Neural cell (in vitro differentiated cells): ENCODE measurements around the gene P4HA3.

Experiments used
- MXI1 ChIP-seq: fragments of 450-650 bp; conservative IDR thresholded peaks from 2 replicates; pipeline ENCODE4 v1.6.1; 2014; ENCODE audit warnings: antibody characterized with exemption, mild to moderate bottlenecking; ENCODE audit not compliant: poor library complexity, severe bottlenecking
- POLR2AphosphoS5 ChIP-seq: IDR thresholded peaks from 2 replicates; pipeline ENCODE4 v1.6.1; 2012
- TF ChIP-seq, protein P1 (sequence below): fragments of 450-650 bp; IDR thresholded peaks from 2 replicates; pipeline ENCODE4 v1.5.1; 2014; ENCODE audit warnings: antibody characterized with exemption, mild to moderate bottlenecking, moderate library complexity; ENCODE audit not compliant: poor library complexity, severe bottlenecking
- TF ChIP-seq, protein P2 (sequence below): IDR thresholded peaks from 2 replicates; pipeline ENCODE4 v1.6.1; 2012; ENCODE audit warnings: borderline replicate concordance

DNA sequence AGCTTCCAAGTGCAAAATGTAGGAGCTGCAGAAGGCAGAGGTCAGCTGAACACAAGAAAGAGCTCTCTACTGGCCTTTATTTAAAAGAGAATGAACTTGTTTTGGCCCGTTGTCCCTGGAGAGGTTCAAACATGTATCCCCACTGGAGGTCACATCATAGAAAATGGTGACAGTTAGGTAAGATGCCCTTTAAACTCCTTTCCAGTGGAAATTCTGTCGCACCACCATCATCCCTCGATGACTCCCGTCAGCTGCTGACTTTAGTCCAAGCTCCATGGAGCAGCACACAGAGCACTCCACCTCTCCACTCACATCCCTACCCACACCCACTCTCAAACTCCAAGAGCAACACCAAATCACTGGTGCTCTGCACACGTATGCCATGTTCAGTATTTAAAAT lies 15.2 kb upstream of the P4HA3 start:
- TF ChIP-seq, protein P1, sequence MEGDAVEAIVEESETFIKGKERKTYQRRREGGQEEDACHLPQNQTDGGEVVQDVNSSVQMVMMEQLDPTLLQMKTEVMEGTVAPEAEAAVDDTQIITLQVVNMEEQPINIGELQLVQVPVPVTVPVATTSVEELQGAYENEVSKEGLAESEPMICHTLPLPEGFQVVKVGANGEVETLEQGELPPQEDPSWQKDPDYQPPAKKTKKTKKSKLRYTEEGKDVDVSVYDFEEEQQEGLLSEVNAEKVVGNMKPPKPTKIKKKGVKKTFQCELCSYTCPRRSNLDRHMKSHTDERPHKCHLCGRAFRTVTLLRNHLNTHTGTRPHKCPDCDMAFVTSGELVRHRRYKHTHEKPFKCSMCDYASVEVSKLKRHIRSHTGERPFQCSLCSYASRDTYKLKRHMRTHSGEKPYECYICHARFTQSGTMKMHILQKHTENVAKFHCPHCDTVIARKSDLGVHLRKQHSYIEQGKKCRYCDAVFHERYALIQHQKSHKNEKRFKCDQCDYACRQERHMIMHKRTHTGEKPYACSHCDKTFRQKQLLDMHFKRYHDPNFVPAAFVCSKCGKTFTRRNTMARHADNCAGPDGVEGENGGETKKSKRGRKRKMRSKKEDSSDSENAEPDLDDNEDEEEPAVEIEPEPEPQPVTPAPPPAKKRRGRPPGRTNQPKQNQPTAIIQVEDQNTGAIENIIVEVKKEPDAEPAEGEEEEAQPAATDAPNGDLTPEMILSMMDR = no peak
- TF ChIP-seq POLR2AphosphoS5 = no peak
- TF ChIP-seq MXI1 = no peak
- TF ChIP-seq, protein P2, sequence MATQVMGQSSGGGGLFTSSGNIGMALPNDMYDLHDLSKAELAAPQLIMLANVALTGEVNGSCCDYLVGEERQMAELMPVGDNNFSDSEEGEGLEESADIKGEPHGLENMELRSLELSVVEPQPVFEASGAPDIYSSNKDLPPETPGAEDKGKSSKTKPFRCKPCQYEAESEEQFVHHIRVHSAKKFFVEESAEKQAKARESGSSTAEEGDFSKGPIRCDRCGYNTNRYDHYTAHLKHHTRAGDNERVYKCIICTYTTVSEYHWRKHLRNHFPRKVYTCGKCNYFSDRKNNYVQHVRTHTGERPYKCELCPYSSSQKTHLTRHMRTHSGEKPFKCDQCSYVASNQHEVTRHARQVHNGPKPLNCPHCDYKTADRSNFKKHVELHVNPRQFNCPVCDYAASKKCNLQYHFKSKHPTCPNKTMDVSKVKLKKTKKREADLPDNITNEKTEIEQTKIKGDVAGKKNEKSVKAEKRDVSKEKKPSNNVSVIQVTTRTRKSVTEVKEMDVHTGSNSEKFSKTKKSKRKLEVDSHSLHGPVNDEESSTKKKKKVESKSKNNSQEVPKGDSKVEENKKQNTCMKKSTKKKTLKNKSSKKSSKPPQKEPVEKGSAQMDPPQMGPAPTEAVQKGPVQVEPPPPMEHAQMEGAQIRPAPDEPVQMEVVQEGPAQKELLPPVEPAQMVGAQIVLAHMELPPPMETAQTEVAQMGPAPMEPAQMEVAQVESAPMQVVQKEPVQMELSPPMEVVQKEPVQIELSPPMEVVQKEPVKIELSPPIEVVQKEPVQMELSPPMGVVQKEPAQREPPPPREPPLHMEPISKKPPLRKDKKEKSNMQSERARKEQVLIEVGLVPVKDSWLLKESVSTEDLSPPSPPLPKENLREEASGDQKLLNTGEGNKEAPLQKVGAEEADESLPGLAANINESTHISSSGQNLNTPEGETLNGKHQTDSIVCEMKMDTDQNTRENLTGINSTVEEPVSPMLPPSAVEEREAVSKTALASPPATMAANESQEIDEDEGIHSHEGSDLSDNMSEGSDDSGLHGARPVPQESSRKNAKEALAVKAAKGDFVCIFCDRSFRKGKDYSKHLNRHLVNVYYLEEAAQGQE = no peak
